ENCODE data around the gene FCRL5. TPM values are rescaled to one million over a fixed set of nuclear protein-coding genes. Genes with fewer than 3 reads are reported as not detected.
A peak's percentile ranks its signal among the peaks of the same experiment; 100 is the strongest.

Gene FCRL5
- polyA plus RNA-seq, 2 of the 4 experiments (the other 2 are of a cell fraction): not detected

DNA sequence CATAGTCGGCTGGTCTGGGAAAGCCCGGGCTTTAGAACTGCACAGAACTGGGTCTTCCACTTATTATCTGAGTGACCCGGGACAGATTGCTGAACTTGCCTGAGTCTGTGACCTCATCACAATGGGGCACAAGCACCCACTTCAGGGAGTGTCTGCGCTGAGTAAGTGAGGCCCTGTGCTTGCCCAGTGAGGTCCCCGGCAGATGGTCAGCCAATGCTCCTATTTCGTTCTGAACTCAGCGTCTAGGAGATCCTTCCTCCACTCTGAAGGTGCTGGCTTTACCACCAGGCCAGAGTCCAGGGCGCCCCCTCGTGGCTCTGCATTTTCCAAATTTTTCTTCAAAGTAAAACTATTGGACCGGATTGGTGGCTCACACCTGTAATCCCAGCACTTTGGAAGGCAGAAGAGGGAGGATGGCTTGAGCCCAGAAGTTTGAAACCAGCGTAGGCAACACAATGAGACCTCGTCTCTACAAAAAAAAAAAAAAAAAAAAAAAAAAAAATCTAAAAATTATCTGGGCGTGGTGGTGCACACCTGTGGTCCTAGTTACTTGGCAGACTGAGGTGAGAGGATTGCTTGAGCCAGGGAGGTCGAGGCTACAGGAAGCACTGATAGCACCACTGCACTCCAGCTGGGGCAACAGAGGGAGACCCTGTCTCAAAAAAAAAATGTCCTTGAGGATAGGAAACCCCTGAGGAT is 61.7 kb downstream of the FCRL5 start:
- WGBS (ENCODE audit: missing lambda C conversion rate): 3% methylated on average over 8 of the region's 14 CpGs
- ATAC-seq (peak; percentile 60 to 86), FAIRE-seq (no peak), DNase-seq (ENCODE audit: low read depth in 1 of 2, low spot score in 1 of 2) (peak; percentile 33 to 60)
- H3K4me1 ChIP-seq: no peaks in the 10 kb centered on the region
- H3K4me2 ChIP-seq: no peak overlapping the region
- TF ChIP-seq FOSL2 (IDR thresholded peaks at IDR 0.05): no peak
- no peak for TF ChIP-seq FOSL2 (CRISPR knock-in tag; IDR thresholded peaks at IDR 0.05)
- TF ChIP-seq TP53 (CRISPR knock-in tag; IDR thresholded peaks at IDR 0.05): no peak
- TF ChIP-seq, protein P1, sequence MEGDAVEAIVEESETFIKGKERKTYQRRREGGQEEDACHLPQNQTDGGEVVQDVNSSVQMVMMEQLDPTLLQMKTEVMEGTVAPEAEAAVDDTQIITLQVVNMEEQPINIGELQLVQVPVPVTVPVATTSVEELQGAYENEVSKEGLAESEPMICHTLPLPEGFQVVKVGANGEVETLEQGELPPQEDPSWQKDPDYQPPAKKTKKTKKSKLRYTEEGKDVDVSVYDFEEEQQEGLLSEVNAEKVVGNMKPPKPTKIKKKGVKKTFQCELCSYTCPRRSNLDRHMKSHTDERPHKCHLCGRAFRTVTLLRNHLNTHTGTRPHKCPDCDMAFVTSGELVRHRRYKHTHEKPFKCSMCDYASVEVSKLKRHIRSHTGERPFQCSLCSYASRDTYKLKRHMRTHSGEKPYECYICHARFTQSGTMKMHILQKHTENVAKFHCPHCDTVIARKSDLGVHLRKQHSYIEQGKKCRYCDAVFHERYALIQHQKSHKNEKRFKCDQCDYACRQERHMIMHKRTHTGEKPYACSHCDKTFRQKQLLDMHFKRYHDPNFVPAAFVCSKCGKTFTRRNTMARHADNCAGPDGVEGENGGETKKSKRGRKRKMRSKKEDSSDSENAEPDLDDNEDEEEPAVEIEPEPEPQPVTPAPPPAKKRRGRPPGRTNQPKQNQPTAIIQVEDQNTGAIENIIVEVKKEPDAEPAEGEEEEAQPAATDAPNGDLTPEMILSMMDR (IDR thresholded peaks at IDR 0.05): peak; percentile 60
- TF ChIP-seq, protein P2, sequence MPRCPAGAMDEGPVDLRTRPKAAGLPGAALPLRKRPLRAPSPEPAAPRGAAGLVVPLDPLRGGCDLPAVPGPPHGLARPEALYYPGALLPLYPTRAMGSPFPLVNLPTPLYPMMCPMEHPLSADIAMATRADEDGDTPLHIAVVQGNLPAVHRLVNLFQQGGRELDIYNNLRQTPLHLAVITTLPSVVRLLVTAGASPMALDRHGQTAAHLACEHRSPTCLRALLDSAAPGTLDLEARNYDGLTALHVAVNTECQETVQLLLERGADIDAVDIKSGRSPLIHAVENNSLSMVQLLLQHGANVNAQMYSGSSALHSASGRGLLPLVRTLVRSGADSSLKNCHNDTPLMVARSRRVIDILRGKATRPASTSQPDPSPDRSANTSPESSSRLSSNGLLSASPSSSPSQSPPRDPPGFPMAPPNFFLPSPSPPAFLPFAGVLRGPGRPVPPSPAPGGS (IDR thresholded peaks at IDR 0.05): no peak
- no peak for TF ChIP-seq HOXA7 (CRISPR knock-in tag; IDR thresholded peaks at IDR 0.05)
- no peak for TF ChIP-seq MAFK (IDR thresholded peaks at IDR 0.05; ENCODE audit: partially characterized antibody)
- TF ChIP-seq RAD21 (conservative IDR thresholded peaks at IDR 0.05 in 1 of 2, IDR thresholded peaks at IDR 0.05 in 1 of 2): peak; percentile 44 to 53
- no peak for TF ChIP-seq CEBPB (IDR thresholded peaks at IDR 0.05)
- TF ChIP-seq JUN (IDR thresholded peaks at IDR 0.05): no peak
- no peak for TF ChIP-seq ZNF302 (CRISPR knock-in tag; IDR thresholded peaks at IDR 0.05)
- TF ChIP-seq ZSCAN20 (CRISPR knock-in tag; IDR thresholded peaks at IDR 0.05): no peak
- no peak for TF ChIP-seq SREBF2 (IDR thresholded peaks at IDR 0.05)
- TF ChIP-seq PHF8 (IDR thresholded peaks at IDR 0.05; ENCODE audit: borderline replicate concordance, low read depth): no peak
- peak; percentile 65 for TF ChIP-seq SMC3 (IDR thresholded peaks at IDR 0.05)
- H3K9me3 ChIP-seq: no peaks in the 10 kb centered on the region
- H3K4me3 ChIP-seq: no peak overlapping the region
- ChIA-PET CTCF (interaction anchor here (0.6 to 9.4 kb wide), 10 partner anchors 9 to 391 kb away, joined by 3 to 52 read pairs (median 4); partner anchors contain the start of gene ETV3L), POLR2A (no interaction called here)
- no peak overlapping the region for H3K27ac ChIP-seq

DNA sequence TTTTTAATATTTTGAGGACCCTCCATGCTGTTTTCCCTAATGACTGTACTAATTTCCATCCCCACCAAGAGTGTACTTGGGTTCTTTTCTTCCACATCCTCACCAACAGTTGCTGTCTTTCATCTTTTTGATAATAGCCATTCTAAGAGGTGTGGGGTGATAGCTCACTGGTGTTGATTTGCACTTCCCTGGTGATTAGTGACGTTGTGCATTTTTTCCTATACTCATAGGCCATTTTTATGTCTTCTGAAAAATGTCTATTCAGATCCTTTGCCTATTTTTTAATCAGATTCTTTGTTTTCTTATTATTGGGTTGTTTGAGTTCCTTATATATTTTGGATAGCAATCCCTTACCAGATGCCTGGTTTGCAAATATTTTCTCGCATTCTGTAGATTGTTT is 64.2 kb downstream of the FCRL5 start:
- no peak for FAIRE-seq
- no peak overlapping the region for H3K27ac ChIP-seq
- ChIA-PET CTCF (interaction anchor here (1.4 to 9.4 kb wide), 2 partner anchors 110 to 118 kb away, joined by 3 to 52 read pairs; no protein-coding TSS in a partner anchor), POLR2A (no interaction called here)
- no peak overlapping the region for H3K4me3 ChIP-seq
- no peaks in the 10 kb centered on the region for H3K9me3 ChIP-seq
- no peak for DNase-seq (ENCODE audit: low read depth in 1 of 2, low spot score in 1 of 2)
- ATAC-seq: no peak
- no peaks in the 10 kb centered on the region for H3K4me1 ChIP-seq
- no peak overlapping the region for H3K4me2 ChIP-seq
- 21% methylated on average over 2 of the region's 2 CpGs for WGBS (ENCODE audit: missing lambda C conversion rate)
- TF ChIP-seq SREBF2 (IDR thresholded peaks at IDR 0.05) (no peak), MAZ (IDR thresholded peaks at IDR 0.05; ENCODE audit: borderline replicate concordance, low read depth, low read length) (no peak), CBX2 (IDR thresholded peaks at IDR 0.05; ENCODE audit: borderline replicate concordance, low read depth) (no peak), TP53 (CRISPR knock-in tag; IDR thresholded peaks at IDR 0.05) (no peak), FOXS1 (CRISPR knock-in tag; IDR thresholded peaks at IDR 0.05) (no peak), HEYL (CRISPR knock-in tag; IDR thresholded peaks at IDR 0.05) (no peak)
- TF ChIP-seq, protein P2 (IDR thresholded peaks at IDR 0.05): no peak
- TF ChIP-seq, protein P3, sequence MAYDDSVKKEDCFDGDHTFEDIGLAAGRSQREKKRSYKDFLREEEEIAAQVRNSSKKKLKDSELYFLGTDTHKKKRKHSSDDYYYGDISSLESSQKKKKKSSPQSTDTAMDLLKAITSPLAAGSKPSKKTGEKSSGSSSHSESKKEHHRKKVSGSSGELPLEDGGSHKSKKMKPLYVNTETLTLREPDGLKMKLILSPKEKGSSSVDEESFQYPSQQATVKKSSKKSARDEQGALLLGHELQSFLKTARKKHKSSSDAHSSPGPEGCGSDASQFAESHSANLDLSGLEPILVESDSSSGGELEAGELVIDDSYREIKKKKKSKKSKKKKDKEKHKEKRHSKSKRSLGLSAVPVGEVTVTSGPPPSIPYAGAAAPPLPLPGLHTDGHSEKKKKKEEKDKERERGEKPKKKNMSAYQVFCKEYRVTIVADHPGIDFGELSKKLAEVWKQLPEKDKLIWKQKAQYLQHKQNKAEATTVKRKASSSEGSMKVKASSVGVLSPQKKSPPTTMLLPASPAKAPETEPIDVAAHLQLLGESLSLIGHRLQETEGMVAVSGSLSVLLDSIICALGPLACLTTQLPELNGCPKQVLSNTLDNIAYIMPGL (CRISPR knock-in tag; IDR thresholded peaks at IDR 0.05; ENCODE audit: borderline replicate concordance): no peak
- TF ChIP-seq, protein P4, sequence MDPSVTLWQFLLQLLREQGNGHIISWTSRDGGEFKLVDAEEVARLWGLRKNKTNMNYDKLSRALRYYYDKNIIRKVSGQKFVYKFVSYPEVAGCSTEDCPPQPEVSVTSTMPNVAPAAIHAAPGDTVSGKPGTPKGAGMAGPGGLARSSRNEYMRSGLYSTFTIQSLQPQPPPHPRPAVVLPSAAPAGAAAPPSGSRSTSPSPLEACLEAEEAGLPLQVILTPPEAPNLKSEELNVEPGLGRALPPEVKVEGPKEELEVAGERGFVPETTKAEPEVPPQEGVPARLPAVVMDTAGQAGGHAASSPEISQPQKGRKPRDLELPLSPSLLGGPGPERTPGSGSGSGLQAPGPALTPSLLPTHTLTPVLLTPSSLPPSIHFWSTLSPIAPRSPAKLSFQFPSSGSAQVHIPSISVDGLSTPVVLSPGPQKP (IDR thresholded peaks at IDR 0.05; ENCODE audit: low read depth, low read length): no peak
- TF ChIP-seq, protein P5, sequence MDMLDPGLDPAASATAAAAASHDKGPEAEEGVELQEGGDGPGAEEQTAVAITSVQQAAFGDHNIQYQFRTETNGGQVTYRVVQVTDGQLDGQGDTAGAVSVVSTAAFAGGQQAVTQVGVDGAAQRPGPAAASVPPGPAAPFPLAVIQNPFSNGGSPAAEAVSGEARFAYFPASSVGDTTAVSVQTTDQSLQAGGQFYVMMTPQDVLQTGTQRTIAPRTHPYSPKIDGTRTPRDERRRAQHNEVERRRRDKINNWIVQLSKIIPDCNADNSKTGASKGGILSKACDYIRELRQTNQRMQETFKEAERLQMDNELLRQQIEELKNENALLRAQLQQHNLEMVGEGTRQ (IDR thresholded peaks at IDR 0.05): no peak
